ENCODE results near the gene PPFIA2. TPM values are rescaled to one million over a fixed set of nuclear protein-coding genes. Genes with fewer than 3 reads are reported as not detected.

The PPFIA2 gene
- total RNA-seq, 4 donors from 2014 or later = 0.81 to 25.2 (median 4.9) TPM

DNA sequence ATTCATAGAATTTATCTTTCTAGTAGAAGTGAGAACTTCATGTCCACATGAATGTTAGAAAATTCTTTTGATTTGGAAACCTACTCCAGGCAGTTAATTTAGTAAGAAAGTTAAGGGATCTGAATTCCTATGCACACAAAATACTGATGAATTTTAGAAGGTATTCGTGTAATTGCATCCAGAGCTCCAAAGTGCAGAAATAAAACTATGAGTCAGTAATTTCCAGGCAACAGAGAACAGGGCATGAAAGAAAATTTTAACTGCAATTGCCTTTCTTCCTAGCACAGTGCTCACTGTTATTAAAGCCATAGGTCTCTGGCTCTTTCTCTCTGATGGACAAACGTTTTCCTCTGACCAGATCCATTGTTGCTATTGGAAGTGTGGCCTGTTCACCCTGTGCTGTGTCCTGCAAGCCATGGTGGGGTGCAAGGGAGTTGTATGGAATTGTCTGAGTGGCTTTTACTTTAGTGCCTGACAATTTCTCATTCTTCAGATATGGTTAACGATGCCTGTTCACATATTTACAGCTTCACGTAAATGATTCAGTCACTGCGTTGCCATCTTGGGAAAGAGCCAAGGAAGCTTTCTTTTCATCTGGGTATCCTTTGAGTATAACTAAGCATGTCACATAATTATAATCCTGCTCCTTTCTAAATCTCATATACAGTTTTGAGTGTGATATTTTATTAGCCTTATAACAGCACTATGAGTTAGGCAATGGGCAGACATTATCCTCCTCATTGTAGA, 536.1 kb downstream of the PPFIA2 start:
- no peak overlapping the region for H3K27ac ChIP-seq
- H3K4me3 ChIP-seq = no peak overlapping the region
- H3K36me3 ChIP-seq = no peaks in the 10 kb centered on the region
- 36 to 39% methylated on average over 5 of the region's 5 CpGs for WGBS, 2 donors (ENCODE audit: low coverage in 1 of 2)
- TF ChIP-seq EP300 (IDR thresholded peaks at IDR 0.05) (no peak), POLR2AphosphoS5 (IDR thresholded peaks at IDR 0.05) (no peak), POLR2A (IDR thresholded peaks at IDR 0.05) (no peak)
- TF ChIP-seq, protein P1, sequence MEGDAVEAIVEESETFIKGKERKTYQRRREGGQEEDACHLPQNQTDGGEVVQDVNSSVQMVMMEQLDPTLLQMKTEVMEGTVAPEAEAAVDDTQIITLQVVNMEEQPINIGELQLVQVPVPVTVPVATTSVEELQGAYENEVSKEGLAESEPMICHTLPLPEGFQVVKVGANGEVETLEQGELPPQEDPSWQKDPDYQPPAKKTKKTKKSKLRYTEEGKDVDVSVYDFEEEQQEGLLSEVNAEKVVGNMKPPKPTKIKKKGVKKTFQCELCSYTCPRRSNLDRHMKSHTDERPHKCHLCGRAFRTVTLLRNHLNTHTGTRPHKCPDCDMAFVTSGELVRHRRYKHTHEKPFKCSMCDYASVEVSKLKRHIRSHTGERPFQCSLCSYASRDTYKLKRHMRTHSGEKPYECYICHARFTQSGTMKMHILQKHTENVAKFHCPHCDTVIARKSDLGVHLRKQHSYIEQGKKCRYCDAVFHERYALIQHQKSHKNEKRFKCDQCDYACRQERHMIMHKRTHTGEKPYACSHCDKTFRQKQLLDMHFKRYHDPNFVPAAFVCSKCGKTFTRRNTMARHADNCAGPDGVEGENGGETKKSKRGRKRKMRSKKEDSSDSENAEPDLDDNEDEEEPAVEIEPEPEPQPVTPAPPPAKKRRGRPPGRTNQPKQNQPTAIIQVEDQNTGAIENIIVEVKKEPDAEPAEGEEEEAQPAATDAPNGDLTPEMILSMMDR (IDR thresholded peaks at IDR 0.05) = no peak
- no peaks in the 10 kb centered on the region for H3K27me3 ChIP-seq
- no peaks in the 10 kb centered on the region for H3K9me3 ChIP-seq
- H3K4me1 ChIP-seq = no peaks in the 10 kb centered on the region
- ATAC-seq = no peak

DNA sequence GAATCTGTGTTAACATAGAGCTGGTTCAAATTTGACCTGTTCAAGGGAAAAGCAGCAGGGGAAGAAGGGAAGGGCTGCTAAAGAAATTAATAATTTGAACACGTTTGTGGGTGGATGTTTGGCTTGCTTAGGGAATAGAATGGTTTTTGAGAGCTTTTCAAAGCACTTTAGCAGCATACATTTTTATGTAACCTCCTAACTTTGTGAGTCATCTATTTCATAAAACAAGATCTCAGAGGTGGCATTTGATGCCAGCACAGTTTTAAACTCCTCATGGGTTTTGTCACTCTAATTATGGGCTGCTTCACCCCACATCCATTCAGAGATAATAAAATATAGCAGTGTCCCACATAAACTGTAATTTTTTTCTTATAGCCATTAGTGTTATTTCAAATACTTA, 537.5 kb downstream of the PPFIA2 start:
- Histone ChIP-seq H3K27ac (no peak overlapping the region), H3K36me3 (no peaks in the 10 kb centered on the region), H3K27me3 (no peaks in the 10 kb centered on the region), H3K9me3 (no peaks in the 10 kb centered on the region), H3K4me3 (no peak overlapping the region), H3K4me1 (no peaks in the 10 kb centered on the region)
- 18 to 25% methylated on average over 1 of the region's 1 CpG for WGBS, 2 donors (ENCODE audit: low coverage in 1 of 2)
- no peak for ATAC-seq
- no peak for TF ChIP-seq POLR2A (IDR thresholded peaks at IDR 0.05)
- TF ChIP-seq POLR2AphosphoS5 (IDR thresholded peaks at IDR 0.05) = no peak
- TF ChIP-seq EP300 (IDR thresholded peaks at IDR 0.05) = no peak
- TF ChIP-seq, protein P1 (IDR thresholded peaks at IDR 0.05) = no peak

DNA sequence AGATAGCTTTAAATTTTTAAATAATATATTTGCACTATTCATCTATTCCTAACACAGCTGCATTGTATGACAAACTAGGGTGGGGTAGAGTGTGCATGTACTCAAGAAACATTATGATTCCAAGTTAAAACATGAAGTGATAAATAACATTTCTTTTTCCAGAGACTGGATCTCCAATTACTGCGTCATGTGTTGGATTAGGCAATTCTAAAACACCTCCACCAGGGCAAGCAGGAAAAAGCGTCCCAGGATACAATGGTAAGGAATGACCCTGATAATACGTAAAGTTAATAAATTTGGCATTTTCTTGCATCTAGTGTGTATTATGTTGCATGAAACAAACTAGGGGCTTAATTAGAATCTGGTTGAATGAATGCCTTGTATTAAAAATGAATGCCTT, 542.4 kb downstream of the PPFIA2 start:
- no peak overlapping the region for H3K27ac ChIP-seq
- no peaks in the 10 kb centered on the region for H3K4me1 ChIP-seq
- 73 to 79% methylated on average over 2 to 3 of the region's 3 CpGs for WGBS, 2 donors (ENCODE audit: low coverage in 1 of 2)
- no peak overlapping the region for H3K4me3 ChIP-seq
- H3K9me3 ChIP-seq = no peaks in the 10 kb centered on the region
- no peak for ATAC-seq
- H3K27me3 ChIP-seq = no peaks in the 10 kb centered on the region
- no peaks in the 10 kb centered on the region for H3K36me3 ChIP-seq
- TF ChIP-seq EP300 (IDR thresholded peaks at IDR 0.05) = no peak
- no peak for TF ChIP-seq POLR2A (IDR thresholded peaks at IDR 0.05)
- TF ChIP-seq, protein P1 (IDR thresholded peaks at IDR 0.05) = no peak
- no peak for TF ChIP-seq POLR2AphosphoS5 (IDR thresholded peaks at IDR 0.05)

DNA sequence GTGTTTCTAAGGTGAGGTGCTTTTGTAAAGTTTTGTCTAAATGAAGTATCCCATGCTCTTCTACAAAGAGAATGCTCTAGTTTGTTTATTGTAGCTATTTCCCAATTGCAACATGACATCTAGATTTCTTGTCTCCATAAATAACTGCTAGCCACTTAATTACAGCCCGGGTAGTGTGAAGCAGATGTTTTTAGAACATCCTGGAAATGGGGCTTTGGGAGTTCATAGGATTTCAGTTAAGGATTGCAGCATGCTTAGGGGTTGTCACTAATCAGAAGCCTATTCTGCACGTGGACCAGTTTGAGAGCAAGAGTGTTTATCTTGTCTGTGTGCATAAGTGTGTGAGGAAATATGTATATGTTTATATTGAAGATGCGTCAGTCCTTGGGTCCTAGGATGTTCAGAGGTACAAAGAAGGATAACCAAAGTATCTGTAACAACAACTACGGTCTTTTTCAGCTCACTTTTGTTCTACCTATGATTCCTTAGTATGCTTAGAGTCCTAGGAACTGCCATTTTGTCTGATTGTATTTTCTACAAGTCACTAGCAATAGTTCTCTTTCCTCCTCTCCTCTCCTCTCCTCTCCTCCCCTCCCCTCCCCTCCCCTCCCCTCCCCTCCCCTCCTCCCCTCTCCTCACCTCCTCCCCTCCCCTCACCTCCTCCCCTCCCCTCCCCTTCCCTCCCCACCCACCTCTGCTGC, 546.0 kb downstream of the PPFIA2 start:
- Histone ChIP-seq H3K4me3 (no peak overlapping the region), H3K9me3 (no peaks in the 10 kb centered on the region), H3K27ac (no peak overlapping the region), H3K36me3 (no peaks in the 10 kb centered on the region), H3K27me3 (no peaks in the 10 kb centered on the region), H3K4me1 (peaks cover 0 to 9% (median 0%) of the 10 kb centered on the region in 3 donors)
- no peak for ATAC-seq
- TF ChIP-seq POLR2AphosphoS5 (IDR thresholded peaks at IDR 0.05) (no peak), EP300 (IDR thresholded peaks at IDR 0.05) (no peak), POLR2A (IDR thresholded peaks at IDR 0.05) (no peak)
- TF ChIP-seq, protein P1 (IDR thresholded peaks at IDR 0.05) = no peak
- WGBS, 2 donors (ENCODE audit: low coverage in 1 of 2) = 45 to 65% methylated on average over 4 of the region's 4 CpGs
